D721Med (cell line): ENCODE measurements around the gene ITGA2B.
"Not testable (repeated sequence)": the region's sequence is repeated elsewhere in the genome, so short reads cannot be mapped to it uniquely, and the experiment has no call there.

ENCODE experiments used
- DNase-seq: peaks from one replicate; pipeline ENCODE4 v3.0.0; 2011; ENCODE audit warnings: low spot score; ENCODE audit not compliant: insufficient read length
- FAIRE-seq: peaks from 2 replicates; lab custom pipeline; 2011; peaks lifted over from hg19 to GRCh38; lab: Jason Lieb, UNC
- TF ChIP-seq, protein P1 (sequence below): IDR thresholded peaks from 2 replicates; pipeline ENCODE4 v1.5.1; 2012; ENCODE audit warnings: mild to moderate bottlenecking, control low read depth; ENCODE audit not compliant: insufficient read depth; ENCODE audit errors: missing control alignments

The ITGA2B gene

DNA sequence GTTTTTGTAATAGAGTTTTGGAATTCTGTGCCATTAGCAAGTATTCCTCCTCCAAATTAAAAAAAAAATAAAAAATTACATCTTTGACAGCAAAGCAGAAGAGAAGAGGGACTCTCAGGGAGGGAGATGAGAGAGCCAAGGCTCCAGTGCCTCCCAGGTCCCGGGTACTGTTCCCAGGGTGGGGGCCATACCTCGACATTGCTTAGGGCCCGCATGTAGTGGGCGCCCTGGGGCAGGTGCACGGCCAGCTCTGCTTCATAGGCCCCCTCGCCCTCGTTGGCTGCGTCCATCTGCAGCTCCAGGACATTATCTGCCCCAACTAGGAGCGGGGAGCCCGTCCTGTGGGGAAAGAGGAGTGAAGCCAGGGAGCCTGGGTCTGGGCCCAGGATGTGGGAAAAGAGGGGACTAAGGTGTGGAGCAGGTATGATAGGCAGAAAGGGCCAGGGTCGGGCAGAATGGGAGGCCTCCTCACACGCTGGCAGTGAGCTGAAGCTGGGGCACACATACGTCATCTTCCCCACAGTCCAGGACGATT, 11.2 kb downstream of the ITGA2B start:
- no peak for FAIRE-seq
- TF ChIP-seq, protein P1, sequence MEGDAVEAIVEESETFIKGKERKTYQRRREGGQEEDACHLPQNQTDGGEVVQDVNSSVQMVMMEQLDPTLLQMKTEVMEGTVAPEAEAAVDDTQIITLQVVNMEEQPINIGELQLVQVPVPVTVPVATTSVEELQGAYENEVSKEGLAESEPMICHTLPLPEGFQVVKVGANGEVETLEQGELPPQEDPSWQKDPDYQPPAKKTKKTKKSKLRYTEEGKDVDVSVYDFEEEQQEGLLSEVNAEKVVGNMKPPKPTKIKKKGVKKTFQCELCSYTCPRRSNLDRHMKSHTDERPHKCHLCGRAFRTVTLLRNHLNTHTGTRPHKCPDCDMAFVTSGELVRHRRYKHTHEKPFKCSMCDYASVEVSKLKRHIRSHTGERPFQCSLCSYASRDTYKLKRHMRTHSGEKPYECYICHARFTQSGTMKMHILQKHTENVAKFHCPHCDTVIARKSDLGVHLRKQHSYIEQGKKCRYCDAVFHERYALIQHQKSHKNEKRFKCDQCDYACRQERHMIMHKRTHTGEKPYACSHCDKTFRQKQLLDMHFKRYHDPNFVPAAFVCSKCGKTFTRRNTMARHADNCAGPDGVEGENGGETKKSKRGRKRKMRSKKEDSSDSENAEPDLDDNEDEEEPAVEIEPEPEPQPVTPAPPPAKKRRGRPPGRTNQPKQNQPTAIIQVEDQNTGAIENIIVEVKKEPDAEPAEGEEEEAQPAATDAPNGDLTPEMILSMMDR: no peak

DNA sequence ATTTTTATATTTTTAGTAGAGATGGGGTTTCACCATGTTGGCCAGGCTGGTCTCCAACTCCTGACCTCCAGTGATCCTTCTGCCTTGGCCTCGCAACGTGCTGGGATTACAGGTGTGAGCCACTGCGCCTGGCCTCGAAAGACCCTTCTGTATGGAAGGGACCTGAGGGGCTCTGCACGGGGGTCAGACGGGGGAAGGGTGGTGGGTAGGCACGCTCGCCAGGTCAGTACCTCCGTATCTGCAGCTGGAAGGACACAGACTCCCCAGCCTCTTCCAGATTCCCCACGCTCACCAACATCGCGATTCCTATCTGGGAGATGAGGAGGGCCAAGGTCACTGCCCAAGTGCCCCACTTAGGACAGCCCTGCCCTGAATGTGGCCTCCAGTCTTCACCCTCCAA, 12.7 kb downstream of the ITGA2B start:
- TF ChIP-seq, protein P1: no peak
- no peak for DNase-seq
- FAIRE-seq: no peak

More for the DNA sequence above, 11.2 kb downstream of the ITGA2B start:
- no peak for DNase-seq

DNA sequence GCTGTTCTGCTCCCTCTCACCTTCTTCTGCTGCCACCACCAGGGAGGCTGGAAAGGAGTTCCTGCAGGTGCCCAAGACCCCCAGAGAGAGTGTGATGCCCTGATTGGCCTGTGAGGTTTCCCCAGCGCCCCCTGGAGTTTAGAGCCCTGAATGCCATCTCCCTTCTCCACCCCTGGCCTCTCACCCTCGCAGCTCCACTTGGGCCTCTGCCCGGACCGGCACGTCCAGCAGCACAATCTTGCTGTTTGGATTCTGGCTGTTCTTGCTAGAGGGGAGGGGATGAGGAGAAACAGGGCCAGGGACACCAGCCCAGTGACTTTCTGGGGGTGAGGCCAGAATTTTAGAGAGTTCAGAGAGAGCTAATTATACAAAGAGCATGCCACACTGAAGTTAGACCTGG, 13.3 kb downstream of the ITGA2B start:
- TF ChIP-seq, protein P1: peak; percentile 28
- FAIRE-seq (no peak), DNase-seq (no peak)

DNA sequence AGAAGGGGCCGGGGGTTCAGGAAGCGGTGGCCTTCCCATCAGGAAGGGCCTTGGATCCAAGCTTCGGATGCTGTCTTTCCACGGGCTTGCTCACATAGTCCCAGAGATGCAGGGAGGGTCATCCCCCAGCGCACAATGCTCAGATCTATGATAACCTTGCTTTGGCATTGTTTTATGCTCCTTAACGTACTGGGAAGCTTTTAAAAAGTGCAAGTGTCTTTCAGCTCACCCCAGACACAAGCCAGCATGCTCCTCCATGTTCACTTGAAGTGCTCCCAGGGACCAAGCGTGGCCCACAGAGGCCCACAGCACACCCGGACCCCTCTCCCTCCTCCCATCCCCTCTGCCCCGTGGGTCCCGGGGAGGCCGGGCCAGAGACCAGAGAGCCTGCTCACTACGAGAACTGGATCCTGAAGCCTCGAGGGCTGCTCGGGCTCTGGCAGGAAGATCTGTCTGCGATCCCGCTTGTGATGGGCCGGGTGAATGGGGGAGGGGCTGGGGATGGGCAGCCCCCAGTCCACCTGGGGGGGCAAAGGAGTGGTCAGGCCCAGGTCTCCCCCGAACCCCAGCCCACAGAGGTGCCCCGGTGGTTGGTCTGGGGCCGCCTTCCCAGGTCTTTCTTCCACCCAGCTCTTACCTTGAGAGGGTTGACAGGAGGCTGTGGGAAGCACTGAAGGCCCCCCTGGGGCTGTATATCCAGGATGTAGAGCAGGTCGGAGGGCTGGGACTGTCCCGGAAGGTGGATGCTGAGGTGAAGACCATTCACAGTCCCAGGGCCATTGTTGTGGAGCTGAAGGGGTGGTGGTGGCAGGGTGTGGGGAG, 14.0 kb downstream of the ITGA2B start:
- no peak for FAIRE-seq
- TF ChIP-seq, protein P1: no peak
- DNase-seq: no peak

DNA sequence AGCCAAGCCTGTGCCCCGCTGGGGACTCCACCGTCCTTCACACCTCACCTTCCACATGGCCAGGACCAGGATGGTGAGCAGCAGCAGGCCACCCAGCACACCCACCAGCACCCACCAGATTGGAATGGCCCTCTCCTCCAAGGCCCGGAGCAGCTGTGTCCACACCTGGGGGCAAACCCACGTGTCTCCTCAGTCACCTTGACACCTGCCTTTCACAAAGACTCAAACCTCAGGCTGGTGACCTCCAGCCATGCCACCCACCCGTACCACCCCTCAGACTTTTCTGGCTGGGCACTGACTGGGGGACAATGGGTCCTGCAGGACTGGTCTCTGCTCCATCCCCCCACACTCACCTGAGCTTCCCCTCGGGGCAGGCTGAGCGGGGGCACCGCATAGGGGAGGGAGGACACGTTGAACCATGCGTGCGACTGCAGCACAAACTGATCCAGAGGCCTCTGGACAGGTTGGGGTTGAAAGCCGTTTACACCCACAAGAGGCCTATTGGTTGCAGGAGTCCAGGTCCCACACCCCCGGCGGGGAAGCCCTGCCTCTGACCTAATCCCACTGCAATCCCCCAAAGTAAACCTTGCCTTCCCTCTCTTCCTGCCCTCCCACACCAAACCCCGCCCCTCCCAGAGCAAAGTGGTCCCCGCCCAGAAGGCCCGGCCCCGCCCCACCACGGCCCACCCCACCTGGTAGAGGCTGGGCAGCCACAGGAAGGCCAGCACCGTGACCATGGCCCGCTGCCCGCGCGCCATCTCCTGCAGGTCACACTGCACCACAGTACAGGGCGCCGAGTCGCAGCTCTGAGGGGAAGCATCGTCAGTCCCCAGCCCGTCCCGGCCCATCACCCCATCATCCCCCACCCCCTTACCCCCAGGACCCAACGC, 14.9 kb downstream of the ITGA2B start:
- DNase-seq (no peak), FAIRE-seq (no peak)
- TF ChIP-seq, protein P1: no peak

DNA sequence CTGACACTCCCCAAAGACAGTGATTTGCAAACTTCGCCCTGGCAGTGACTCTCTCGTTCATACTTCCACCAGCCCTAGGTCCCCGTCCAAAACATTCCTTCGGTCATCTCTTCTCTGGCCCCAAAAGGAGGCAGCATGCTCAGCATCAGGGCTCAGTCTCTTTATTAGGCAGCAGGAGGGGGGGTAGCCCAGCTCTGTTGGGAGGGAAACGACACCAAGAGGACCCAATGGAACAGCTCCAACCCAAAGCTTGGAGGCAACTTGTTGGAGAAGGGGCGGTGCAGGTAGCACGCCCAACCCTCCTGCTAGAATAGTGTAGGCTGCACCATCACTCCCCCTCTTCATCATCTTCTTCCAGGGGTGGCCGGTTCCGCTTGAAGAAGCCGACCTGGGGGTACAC, 17.4 kb downstream of the ITGA2B start:
- DNase-seq: no peak
- TF ChIP-seq, protein P1: no peak
- no peak for FAIRE-seq

DNA sequence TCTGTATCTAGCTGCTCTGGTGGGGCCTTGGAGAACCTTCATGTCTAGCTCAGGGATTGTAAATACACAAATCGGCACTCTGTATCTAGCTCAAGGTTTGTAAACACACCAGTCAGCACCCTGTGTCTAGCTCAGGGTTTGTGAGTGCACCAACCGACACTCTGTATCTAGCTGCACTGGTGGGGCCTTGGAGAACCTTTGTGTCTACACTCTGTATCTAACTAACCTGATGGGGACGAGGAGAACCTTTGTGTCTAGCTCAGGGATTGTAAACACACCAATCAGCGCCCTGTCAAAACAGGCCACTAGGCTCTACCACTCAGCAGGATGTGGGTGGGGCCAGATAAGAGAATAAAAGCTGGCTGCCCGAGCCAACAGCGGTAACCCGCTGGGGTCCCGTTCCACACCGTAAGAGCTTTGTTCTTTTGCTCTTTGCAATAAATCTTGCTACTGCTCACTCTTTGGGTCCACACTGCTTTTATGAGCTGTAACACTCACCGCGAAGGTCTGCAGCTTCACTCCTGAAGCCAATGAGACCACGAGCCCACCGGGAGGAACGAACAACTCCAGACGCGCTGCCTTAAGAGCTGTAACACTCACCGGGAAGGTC, 19.9 kb downstream of the ITGA2B start:
- not testable (repeated sequence) for FAIRE-seq, DNase-seq

DNA sequence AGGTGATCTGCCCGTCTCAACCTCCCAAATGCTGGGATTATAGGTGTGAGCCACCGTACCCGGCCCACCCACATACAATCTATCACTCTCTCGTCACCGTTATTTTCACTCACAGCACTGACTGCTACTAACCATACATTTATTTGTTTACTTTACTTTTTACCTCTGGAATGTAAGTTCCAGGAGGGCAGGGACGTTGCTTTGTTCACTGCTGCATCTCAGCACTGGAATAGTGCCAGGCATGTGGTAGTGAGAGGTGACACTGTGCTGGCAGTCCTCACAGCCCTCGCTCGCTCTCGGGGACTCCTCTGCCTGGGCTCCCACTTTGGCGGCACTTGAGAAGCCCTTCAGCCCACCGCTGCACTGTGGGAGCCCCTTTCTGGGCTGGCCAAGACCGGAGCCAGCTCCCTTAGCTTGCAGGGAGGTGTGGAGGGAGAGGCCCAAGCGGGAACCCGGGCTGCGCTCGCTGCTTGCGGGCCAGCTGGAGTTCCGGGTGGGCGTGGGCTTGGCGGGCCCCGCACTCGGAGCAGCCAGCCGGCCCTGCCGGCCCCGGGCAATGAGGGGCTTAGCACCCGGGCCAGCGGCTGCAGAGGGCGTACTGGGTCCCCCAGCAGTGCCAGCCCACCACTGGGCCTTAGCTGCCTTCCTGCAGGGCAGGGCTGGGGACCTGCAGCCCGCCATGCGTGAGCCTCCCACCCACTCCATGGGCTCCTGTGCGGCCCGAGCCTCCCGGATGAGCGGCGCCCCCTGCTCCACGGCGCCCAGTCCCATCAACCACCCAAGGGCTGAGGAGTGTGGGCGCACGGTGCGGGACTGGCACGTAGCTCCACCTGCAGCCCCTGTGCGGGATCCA, 20.8 kb downstream of the ITGA2B start:
- not testable (repeated sequence) for FAIRE-seq

More for the DNA sequence above, 20.8 kb downstream of the ITGA2B start:
- not testable (repeated sequence) for DNase-seq
